Islet of Langerhans (tissue), 1 donor: ENCODE measurements around the gene FAM216A.
"Not testable (repeated sequence)": the region's sequence is repeated elsewhere in the genome, so short reads cannot be mapped to it uniquely, and the experiment has no call there.

Experiments
- FAIRE-seq: peaks from one replicate; lab custom pipeline; 2011; peaks lifted over from hg19 to GRCh38; lab: Jason Lieb, UNC

Gene FAM216A, protein sequence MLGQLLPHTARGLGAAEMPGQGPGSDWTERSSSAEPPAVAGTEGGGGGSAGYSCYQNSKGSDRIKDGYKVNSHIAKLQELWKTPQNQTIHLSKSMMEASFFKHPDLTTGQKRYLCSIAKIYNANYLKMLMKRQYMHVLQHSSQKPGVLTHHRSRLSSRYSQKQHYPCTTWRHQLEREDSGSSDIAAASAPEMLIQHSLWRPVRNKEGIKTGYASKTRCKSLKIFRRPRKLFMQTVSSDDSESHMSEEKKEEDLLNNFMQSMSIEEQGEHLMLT

GRCh38 chr12:110468214-110469048 is at the start of gene FAM216A, which contains the start of gene GPN3:
Gene FAM216A (plus strand): TSS chr12:110468845. CDS start chr12:110468876, 31 bp downstream.
Gene GPN3 (minus strand): TSS chr12:110468257. CDS start chr12:110468203, 54 bp downstream.
- peak; percentile 84 for FAIRE-seq

DNA sequence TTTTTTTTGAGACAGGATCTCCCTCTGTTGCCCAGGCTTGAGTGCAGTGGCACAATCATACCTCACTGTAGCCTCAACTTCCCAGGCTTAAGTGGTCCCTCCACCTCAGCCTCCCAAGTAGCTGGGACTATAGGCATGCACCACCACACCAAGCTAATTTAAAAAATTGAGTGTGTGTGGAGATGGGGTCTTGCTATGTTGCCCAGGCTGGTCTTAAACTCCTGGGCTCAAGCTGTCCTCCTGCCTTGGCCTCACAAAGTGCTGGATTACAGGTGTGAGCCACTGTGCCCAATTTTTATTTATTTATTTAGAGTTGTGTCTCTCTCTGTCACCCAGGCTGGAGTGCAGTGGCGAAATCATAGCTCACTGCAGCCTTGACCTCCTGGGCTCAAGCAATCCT is 48.0 kb upstream of the FAM216A start:
- not testable (repeated sequence) for FAIRE-seq

DNA sequence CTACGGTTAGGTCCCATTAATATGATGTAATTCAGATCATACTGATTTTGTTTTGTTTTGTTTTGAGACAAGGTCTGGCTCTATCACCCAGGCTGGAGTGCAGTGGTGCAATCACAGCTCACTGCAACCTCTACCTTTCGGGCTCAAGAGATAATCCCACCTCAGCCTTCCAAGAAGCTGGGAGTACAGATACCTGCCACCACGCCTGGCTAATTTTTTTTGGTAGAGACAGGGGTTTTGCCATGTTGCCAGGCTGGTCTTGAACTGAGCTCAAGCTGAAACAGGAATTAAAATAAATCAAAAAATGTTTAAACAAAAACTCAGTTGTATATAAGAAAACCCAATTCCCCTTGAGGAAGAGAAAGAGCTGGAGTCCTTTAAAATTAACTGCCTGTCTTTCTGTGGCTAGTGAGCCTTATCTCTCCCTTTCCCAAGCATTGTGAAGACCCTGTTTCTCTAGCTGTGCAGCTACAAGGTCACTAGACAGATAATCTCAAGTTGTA is 47.4 kb upstream of the FAM216A start:
- no peak for FAIRE-seq

DNA sequence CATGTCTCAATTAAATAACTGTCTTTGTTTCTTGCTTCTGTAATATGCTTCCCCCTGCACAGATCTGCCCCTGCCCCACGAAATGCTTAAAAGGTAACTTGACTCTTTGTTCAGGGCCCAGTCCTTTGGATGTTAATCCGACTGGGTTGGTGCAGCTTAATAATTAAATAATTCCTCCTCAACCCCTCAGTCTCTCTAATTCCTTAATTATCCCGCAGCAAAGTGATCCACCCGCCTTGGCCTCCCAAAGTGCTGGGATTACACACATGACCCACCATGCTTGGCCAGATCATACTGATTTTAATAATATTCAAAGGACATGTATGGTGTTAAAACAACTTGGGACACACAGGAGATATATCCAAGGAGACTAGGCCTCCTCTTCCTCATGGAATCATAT is 46.9 kb upstream of the FAM216A start:
- no peak for FAIRE-seq

GRCh38 chr12:110424237-110424636 is 44.4 kb upstream of the FAM216A start:
- no peak for FAIRE-seq

DNA sequence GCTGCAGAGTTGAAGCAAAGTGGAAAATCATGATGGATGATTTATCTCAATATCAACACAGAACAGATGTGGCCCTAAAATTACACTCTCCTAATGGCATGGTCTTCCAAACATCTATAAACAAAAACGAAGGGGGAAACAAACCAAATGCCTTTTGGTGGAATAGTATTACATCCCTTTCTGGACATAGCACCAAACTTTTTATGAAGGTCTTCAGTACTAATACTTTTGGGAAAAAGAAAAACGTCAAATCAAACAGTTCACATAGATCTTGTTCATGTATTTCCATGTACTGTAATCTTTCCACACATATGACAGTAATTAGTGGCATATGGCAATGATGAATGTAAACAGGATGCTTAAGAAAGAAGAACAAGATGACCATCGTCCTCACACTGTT is 42.2 kb upstream of the FAM216A start:
- FAIRE-seq = no peak

- FAIRE-seq = not testable (repeated sequence)
Measured at GRCh38 chr12:110429676-110430075, 39.0 kb upstream of the FAM216A start.

DNA sequence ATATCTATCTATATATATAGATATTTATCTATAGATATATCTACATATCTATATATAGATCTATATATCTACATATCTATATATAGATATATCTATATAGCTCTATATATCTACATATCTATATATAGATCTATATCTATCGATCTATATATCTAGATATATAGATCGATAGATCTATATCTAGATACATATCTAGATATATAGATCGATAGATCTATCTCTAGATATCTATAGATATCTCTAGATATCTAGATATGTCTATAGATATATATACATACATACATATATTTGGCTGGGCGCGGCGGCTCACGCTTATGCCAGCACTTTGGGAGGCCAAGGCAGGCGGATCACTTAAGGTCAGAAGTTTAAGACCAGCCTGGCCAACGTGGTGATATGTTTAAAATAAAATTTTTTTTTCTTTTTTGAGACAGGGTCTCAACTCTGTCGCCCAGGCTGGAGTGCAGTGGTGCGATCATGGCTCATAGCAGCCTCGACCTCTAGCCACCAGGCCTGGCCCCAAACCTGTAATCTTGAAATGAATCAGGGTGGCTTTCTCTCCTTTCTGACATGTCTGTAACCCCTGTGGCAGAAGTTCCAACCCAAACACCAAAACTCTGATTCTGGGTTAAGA is 36.6 kb upstream of the FAM216A start:
- no peak for FAIRE-seq

DNA sequence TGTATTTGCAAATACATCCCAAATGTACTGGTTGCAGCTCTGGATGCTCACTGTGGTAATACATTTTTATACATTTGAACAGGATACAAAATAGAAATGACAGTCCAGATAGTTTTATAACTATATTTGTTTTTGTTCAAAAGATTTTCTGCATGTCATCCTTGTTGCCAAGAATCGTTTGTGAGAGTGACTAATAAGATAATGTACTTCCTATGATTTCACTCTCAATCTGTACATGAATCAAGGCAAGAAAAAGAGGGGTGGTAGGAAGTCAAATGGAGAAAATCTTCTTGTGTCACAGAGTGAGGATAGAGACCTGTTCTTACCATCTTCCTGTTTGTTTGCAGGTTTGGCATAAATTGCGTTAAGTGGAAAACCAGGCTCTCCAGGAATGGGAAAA is 32.4 kb upstream of the FAM216A start:
- FAIRE-seq = no peak

DNA sequence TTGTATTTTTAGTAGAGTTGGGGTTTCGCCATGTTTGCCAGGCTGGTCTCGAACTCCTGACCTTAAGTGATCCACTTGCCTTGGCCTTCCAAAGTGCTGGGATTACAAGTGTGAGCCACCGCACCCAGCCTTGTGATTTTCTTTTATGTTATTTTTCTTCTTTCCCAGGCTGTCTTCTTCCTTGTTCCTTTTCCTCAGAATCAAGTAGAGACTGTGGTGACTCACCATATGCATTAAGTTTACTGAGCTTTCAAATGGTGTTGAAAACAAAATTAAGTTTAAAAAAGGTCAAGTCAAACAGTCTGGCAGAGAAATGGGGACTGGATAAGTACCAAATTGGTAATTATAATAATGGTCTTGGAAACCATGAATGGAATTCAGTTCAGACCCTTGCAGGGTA is 24.2 kb upstream of the FAM216A start:
- no peak for FAIRE-seq

DNA sequence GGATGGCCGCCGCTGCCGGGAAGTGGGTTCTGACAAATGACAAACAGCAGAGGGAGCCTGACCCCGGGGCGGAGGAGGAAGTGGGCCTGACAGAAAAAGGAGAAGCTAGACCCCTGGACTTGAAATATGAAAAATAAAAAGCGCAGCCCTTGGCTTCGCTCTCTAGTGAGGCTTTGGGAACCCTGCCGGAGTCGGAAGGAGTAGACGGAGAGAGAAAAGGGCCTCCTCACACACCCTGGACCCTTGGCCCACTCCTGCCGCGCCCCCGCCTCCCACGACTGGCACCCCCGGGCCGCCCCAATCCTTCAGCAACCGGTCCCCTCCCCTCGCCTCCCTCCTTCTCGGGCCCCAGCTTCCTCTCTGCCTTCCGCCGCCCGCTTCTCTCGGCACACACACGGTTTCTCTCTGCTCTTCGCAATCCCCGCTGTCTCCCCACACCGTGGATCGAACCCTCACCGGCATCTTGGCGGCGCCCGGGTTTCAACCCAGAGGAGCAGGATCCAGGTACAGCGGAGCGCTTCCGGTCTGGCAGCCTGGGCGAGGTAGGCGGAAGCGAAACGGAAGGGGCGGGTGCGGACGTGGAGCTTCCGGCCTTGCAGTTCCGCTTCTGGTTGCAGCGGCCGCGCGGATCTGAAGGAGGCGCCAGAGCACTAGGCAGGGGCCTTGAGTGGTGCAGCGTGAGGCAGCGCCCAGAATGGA is 18.7 kb upstream of the FAM216A start, which contains the start of gene ARPC3:
Gene ARPC3 (minus strand): TSS at position 539 of the 699 bp plus-strand sequence. CDS start 77 bp downstream, at position 462.
- FAIRE-seq = no peak

- no peak for FAIRE-seq
Measured at GRCh38 chr12:110451263-110451662, 17.4 kb upstream of the FAM216A start.

GRCh38 chr12:110453569-110454296 is 14.9 kb upstream of the FAM216A start:
- no peak for FAIRE-seq

DNA sequence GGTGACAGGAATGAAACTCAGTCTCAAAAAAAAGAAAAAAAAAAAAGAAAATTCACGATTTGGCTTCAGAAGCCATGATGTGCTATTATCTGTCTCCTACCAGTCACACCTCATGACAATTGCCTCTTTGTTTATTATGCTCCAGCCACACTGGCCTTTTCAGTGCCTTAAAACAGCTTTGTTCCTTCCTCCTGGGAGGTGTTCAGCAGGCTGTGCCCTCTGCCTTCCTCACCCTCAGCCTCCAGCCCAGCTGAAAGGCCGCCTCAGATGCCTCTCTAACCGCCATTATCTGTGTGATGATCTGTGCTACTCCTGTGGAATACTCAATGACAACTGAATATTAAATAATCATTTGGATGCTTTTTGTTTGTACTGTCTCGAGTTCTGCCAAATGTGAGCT is 9.9 kb upstream of the FAM216A start:
- FAIRE-seq = no peak

- not testable (repeated sequence) for FAIRE-seq
Measured at GRCh38 chr12:110461189-110461588, 7.5 kb upstream of the FAM216A start.

- no peak for FAIRE-seq
Measured at GRCh38 chr12:110465024-110465423, 3.6 kb upstream of the FAM216A start.

- not testable (repeated sequence) for FAIRE-seq
Measured at GRCh38 chr12:110465765-110466164, 2.9 kb upstream of the FAM216A start.

DNA sequence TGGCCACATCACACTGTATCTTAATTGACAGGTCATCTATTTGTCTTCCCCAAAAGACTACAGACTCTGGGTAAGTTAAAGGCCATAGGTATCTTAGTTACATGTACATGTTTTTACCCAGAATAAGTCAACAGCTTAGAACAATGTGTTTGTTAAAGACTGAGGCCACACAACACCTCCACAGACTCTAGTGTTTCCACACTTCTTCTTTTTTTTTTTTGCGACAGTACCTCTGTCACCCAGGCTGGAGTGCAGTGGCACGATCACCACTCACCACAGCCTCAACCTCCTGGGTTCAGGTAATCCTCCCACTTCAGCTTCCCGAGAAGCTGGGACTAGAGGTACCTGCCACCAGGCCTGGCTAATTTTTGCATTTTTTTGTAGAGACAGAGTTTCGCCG is 1.9 kb upstream of the FAM216A start:
- no peak for FAIRE-seq

GRCh38 chr12:110467847-110468213 is 815 bp upstream of the FAM216A start:
- no peak for FAIRE-seq

DNA sequence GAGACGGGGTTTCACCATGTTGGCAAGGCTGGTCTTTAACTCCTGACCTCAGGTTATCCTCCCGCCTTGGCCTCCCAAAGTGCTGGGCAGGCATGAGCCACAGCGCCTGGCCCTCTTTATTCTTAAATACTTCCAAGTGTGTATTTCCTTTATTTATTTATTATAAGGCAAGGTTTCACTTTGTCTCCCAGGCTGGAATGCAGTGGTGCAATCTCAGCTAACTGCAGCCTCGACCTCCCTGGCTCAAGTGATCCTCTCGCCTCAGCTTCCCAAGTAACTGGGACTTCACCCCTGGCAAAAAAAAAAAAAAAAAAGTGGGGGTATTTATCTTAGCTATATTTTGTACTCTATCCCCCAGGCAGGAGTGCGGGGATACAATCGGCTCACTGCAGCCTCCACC is 6.8 kb downstream of the FAM216A start:
- FAIRE-seq = no peak

- no peak for FAIRE-seq
Measured at GRCh38 chr12:110498984-110499706, 30.5 kb downstream of the FAM216A start.
